Activated naive CD8-positive, alpha-beta T cell treated with anti-CD3 and anti-CD28 coated beads, Interleukin-2, amount 50 U/mL, for 24 hours (primary cell): Measurements from ENCODE around the gene ATP1A2.

Experiments
- ATAC-seq: fragments of 150-1000 bp; cut with Tn5 transposase; one replicate; pipeline ENCODE4 v1.10.0; 2021
- DNase-seq: peaks from one replicate; pipeline ENCODE4 v3.0.0; 2021
- H3K27ac Mint-ChIP-seq: one replicate; pipeline ENCODE4 v1.8.0; 2021; ENCODE audit warnings: mild to moderate bottlenecking, mixed read lengths
- H3K27me3 Mint-ChIP-seq: one replicate; pipeline ENCODE4 v1.8.0; 2021; ENCODE audit warnings: mixed read lengths
- H3K36me3 Mint-ChIP-seq: one replicate; pipeline ENCODE4 v1.8.0; 2021; ENCODE audit warnings: low read depth, mixed read lengths
- H3K4me1 Mint-ChIP-seq: one replicate; pipeline ENCODE4 v1.8.0; 2021; ENCODE audit warnings: mixed read lengths
- H3K4me3 Mint-ChIP-seq: one replicate; pipeline ENCODE4 v1.8.0; 2021; ENCODE audit warnings: mild to moderate bottlenecking, moderate library complexity, mixed read lengths
- H3K9me3 Mint-ChIP-seq: one replicate; pipeline ENCODE4 v1.8.0; 2021; ENCODE audit warnings: mixed read lengths

Gene ATP1A2

DNA sequence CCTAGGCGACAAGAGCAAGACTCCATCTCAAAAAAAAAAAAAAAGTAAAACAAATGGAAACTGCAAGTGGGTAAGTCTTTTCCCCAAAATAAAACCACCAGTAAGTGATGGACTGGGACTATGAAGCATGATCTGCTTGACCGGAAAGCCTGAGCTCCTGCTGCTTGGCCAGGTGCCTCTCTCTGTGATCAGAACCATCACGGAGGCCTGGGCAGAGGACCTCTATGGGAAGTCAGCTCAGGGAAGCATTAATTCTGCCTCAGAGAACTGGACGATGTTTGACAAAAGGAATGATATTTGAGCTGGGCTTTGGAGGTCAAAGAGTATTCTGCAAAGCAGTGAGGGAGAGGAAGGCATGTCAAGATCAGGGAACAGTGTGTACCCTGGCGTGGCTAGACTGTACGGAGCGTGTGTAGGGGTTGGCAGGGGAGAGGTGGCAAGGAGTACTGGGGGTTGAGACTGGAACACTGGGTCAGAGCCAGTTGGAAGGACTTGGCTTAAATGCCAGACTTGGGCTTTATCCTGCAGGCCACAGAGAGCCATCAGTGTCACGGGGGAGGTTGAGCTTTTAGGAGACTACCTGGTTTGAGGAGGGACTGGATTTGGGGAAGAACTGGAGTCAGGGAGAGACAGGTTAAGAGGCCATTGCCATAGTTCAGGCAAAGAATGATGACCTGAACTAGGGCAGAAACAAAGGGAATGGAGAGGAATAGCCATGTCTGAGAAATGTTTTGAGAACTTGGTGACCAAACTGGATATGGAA lies 16.4 kb downstream of the ATP1A2 start:
- H3K27ac Mint-ChIP-seq, result no peak overlapping the region
- no peaks in the 10 kb centered on the region for H3K27me3 Mint-ChIP-seq
- no peak overlapping the region for H3K4me3 Mint-ChIP-seq
- DNase-seq, result no peak
- ATAC-seq, result no peak
- H3K4me1 Mint-ChIP-seq, result no peaks in the 10 kb centered on the region
- H3K36me3 Mint-ChIP-seq, result no peaks in the 10 kb centered on the region
- no peaks in the 10 kb centered on the region for H3K9me3 Mint-ChIP-seq

GRCh38 chr1:160133990-160134770 lies 18.6 kb downstream of the ATP1A2 start:
- Mint-ChIP-seq H3K4me1 (no peaks in the 10 kb centered on the region), H3K4me3 (no peak overlapping the region), H3K9me3 (no peaks in the 10 kb centered on the region), H3K27me3 (no peaks in the 10 kb centered on the region), H3K27ac (no peak overlapping the region), H3K36me3 (no peaks in the 10 kb centered on the region)
- DNase-seq, result no peak
- no peak for ATAC-seq

- no peak for ATAC-seq
- DNase-seq, result no peak
- no peaks in the 10 kb centered on the region for H3K27me3 Mint-ChIP-seq
- H3K36me3 Mint-ChIP-seq, result no peaks in the 10 kb centered on the region
- no peaks in the 10 kb centered on the region for H3K4me1 Mint-ChIP-seq
- H3K4me3 Mint-ChIP-seq, result no peak overlapping the region
- H3K9me3 Mint-ChIP-seq, result no peaks in the 10 kb centered on the region
- no peak overlapping the region for H3K27ac Mint-ChIP-seq
These were observed 19.4 kb downstream of the ATP1A2 start for GRCh38 chr1:160134791-160135572.

- H3K27me3 Mint-ChIP-seq, result peaks cover 6% of the 10 kb centered on the region
- H3K4me1 Mint-ChIP-seq, result no peaks in the 10 kb centered on the region
These were observed 20.8 kb downstream of the ATP1A2 start for GRCh38 chr1:160136121-160136925.

GRCh38 chr1:160136926-160137200 lies 21.3 kb downstream of the ATP1A2 start:
- no peaks in the 10 kb centered on the region for H3K36me3 Mint-ChIP-seq
- no peak overlapping the region for H3K4me3 Mint-ChIP-seq
- H3K4me1 Mint-ChIP-seq, result no peaks in the 10 kb centered on the region
- peaks cover 10% of the 10 kb centered on the region for H3K27me3 Mint-ChIP-seq
- no peak overlapping the region for H3K27ac Mint-ChIP-seq
- no peaks in the 10 kb centered on the region for H3K9me3 Mint-ChIP-seq
- no peak for ATAC-seq
- no peak for DNase-seq

More at GRCh38 chr1:160136121-160136925, 20.8 kb downstream of the ATP1A2 start:
- DNase-seq, result no peak
- no peak for ATAC-seq
- H3K4me3 Mint-ChIP-seq, result no peak overlapping the region
- no peaks in the 10 kb centered on the region for H3K36me3 Mint-ChIP-seq
- no peaks in the 10 kb centered on the region for H3K9me3 Mint-ChIP-seq
- no peak overlapping the region for H3K27ac Mint-ChIP-seq

DNA sequence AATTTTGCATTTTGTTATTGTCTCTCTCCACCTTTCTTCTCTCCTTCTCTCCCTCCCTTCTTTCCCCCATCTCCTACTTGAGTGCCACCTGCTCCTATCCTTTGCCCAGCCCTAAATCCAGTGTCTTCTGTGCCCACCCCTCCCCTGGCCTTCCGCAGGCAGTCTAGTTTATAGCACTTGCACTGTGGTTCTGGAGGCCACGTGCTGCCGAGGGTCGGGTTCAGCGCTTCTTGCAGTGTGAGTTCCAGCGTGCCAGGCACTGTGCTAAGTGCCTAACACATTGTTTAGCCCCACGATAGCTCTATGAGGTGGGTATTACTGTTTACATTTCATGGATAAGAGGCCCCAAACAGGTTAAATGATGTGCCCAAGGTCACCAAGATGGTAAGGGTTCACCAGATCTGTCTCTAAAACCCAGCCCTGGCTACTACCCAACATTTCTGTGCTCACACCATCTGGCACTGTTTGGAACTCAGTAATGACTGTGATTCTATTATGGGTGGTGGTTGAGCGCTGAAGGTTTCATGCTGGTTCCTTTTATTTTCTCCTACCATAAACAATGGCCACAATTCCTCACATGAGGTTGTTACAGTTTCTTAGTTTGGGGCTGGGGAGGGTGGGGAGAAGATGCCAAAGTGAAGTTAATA lies 21.8 kb downstream of the ATP1A2 start:
- peaks cover 12% of the 10 kb centered on the region for H3K27me3 Mint-ChIP-seq
- H3K9me3 Mint-ChIP-seq, result no peaks in the 10 kb centered on the region

DNA sequence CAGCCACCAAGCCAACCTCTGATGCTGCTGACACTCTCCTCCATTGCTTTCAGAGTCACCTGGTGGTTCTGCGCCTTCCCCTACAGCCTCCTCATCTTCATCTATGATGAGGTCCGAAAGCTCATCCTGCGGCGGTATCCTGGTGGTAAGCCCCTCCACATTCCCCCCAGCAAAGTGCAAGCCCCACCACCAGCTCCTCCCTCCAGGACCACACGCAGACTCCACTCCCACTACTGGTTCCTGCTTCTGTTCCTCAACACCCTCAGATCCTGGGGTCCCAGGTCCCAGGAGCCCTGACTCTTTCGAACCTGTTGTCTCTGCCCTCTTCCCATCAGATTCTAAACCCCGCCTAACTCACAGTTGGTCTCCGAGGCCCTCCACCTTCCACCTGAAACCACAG lies 24.3 kb downstream of the ATP1A2 start:
- no peaks in the 10 kb centered on the region for H3K4me1 Mint-ChIP-seq
- DNase-seq, result no peak
- H3K4me3 Mint-ChIP-seq, result no peak overlapping the region
- no peak overlapping the region for H3K27ac Mint-ChIP-seq
- H3K9me3 Mint-ChIP-seq, result no peaks in the 10 kb centered on the region
- peaks cover 16% of the 10 kb centered on the region for H3K27me3 Mint-ChIP-seq
- no peaks in the 10 kb centered on the region for H3K36me3 Mint-ChIP-seq
- ATAC-seq, result no peak

More for the DNA sequence above, 21.8 kb downstream of the ATP1A2 start:
- Mint-ChIP-seq H3K27ac (no peak overlapping the region), H3K4me1 (no peaks in the 10 kb centered on the region), H3K36me3 (no peaks in the 10 kb centered on the region), H3K4me3 (no peak overlapping the region)
- ATAC-seq (no peak), DNase-seq (no peak)

GRCh38 chr1:160143695-160144094 lies 28.1 kb downstream of the ATP1A2 start:
- Mint-ChIP-seq H3K36me3 (no peaks in the 10 kb centered on the region), H3K9me3 (no peaks in the 10 kb centered on the region), H3K4me3 (no peak overlapping the region), H3K27me3 (peaks cover 17% of the 10 kb centered on the region), H3K4me1 (no peaks in the 10 kb centered on the region), H3K27ac (no peak overlapping the region)
- ATAC-seq, result no peak
- no peak for DNase-seq

DNA sequence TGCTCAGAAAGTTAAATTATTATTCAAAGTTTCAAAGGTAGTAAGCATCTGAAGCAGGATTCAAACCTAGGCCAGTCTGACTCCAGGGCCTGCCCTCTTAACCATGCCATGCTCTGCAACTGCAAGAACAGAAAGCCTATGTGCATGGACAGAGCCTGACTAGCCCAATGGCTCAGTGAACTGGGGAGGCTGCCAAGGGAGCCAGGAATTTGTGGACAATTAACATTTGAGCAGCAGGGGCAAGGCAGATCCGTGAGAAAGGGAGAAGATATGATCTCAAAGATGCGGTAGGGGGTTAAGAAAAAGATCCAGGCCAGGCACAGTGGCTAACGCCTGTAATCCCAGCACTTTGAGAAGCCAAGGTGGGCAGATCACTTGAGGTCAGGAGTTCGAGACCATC lies 29.4 kb downstream of the ATP1A2 start:
- Mint-ChIP-seq H3K4me1 (no peaks in the 10 kb centered on the region), H3K9me3 (no peaks in the 10 kb centered on the region), H3K4me3 (no peak overlapping the region), H3K27me3 (peaks cover 17% of the 10 kb centered on the region), H3K36me3 (no peaks in the 10 kb centered on the region), H3K27ac (no peak overlapping the region)
- ATAC-seq, result no peak
- no peak for DNase-seq

GRCh38 chr1:160146107-160146506 lies 30.5 kb downstream of the ATP1A2 start:
- Mint-ChIP-seq H3K4me1 (no peaks in the 10 kb centered on the region), H3K27me3 (peaks cover 13% of the 10 kb centered on the region), H3K27ac (no peak overlapping the region), H3K4me3 (no peak overlapping the region), H3K36me3 (no peaks in the 10 kb centered on the region), H3K9me3 (no peaks in the 10 kb centered on the region)
- DNase-seq (no peak), ATAC-seq (no peak)

- Mint-ChIP-seq H3K27me3 (peaks cover 6% of the 10 kb centered on the region), H3K36me3 (no peaks in the 10 kb centered on the region), H3K9me3 (no peaks in the 10 kb centered on the region), H3K4me1 (no peaks in the 10 kb centered on the region), H3K27ac (no peak overlapping the region), H3K4me3 (no peak overlapping the region)
- ATAC-seq, result no peak
- DNase-seq, result no peak
These were observed 32.6 kb downstream of the ATP1A2 start for GRCh38 chr1:160148121-160148520.

DNA sequence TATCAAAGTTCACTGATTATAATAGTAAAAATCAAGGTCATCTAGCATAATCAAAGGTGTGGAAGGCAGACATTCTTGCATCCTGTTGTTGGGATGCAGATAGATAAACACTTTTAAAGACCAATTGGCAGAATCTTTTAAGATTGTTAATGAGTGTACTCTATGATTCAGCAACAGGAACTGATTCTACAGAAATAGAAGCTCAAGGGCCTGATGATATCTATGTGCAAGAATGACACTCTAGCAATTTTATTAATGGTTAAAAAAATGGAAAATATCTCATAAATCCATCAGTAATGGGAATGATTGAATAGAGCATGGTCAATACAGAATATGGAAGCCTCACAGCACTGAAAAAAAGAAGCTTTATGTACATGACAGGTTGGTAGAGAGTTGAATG lies 33.7 kb downstream of the ATP1A2 start:
- Mint-ChIP-seq H3K4me1 (no peaks in the 10 kb centered on the region), H3K9me3 (no peaks in the 10 kb centered on the region), H3K36me3 (no peaks in the 10 kb centered on the region), H3K27ac (no peak overlapping the region), H3K4me3 (no peak overlapping the region), H3K27me3 (peaks cover 2% of the 10 kb centered on the region)
- no peak for DNase-seq
- no peak for ATAC-seq

DNA sequence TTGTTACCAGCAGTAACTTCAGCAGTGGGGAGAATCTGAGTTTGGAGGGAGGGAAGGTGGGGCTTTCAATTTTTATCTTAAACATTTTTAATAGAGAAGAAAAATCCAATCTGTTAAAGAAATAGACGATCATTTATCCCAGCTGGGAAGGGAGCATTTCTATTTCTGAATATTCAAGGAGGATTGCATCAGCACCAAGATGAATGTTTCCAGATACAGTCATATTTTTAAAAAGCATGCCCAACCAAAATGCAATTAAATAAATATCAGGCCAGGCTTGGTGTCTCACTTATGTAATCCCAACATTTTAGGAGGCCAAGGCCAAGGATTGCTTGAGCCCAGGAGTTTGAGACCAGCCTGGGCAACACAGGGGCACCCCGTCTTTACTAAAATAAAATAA lies 34.2 kb downstream of the ATP1A2 start:
- ATAC-seq, result no peak
- Mint-ChIP-seq H3K27me3 (peaks cover 2% of the 10 kb centered on the region), H3K9me3 (no peaks in the 10 kb centered on the region), H3K36me3 (no peaks in the 10 kb centered on the region), H3K4me1 (no peaks in the 10 kb centered on the region), H3K4me3 (no peak overlapping the region), H3K27ac (no peak overlapping the region)
- DNase-seq, result no peak

DNA sequence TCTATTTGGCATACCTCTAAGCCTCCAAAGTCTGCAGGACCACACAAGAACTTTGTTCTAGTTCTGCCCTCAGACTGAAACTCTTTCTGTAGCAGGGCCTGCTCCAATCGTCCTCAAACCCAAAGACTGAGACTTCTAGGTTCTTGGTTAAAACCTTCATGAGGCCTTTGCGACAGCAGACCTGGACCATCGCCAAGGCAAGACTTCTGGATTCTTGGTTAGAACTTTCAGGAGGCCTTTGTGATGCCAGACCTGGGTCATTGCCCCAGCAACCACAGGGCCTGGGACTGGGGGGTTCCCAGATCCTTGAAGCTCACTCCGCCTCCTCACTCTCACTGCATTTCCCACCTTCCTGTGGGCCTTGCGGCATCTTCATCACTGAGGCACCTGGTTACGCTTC lies 35.7 kb downstream of the ATP1A2 start, which contains the start of gene ATP1A4:
ATP1A4 (plus strand) TSS at position 301 of the 400 bp plus-strand sequence. CDS start 438 bp downstream, outside the sequence.
- Mint-ChIP-seq H3K4me3 (no peak within 1 kb of the TSS), H3K27ac (no peak within 1 kb of the TSS), H3K27me3 (no peaks in the 10 kb centered on the region), H3K4me1 (no peaks in the 10 kb centered on the region), H3K36me3 (no peaks in the 10 kb centered on the region), H3K9me3 (no peaks in the 10 kb centered on the region)
- no peak for ATAC-seq
- DNase-seq, result no peak
